ENCODE results near the gene INPP5B.

GRCh38 chr1:37839676-37840075 is 107.2 kb downstream of the INPP5B start:
- TF ChIP-seq POLR2A (IDR thresholded peaks at IDR 0.05; ENCODE audit: low read depth, low read length) (no peak), TAF1 (IDR thresholded peaks at IDR 0.05; ENCODE audit: borderline replicate concordance, low read depth, low read length) (no peak), POLR2AphosphoS5 (IDR thresholded peaks at IDR 0.05; ENCODE audit: low read depth, low read length) (no peak)

Data from GM12892 (cell line).